Adrenal gland (tissue), 12 donors: ENCODE measurements around the gene VDAC1. TPM values are rescaled to one million over a fixed set of nuclear protein-coding genes. Genes with fewer than 3 reads are reported as not detected.
A peak's percentile ranks its signal among the peaks of the same experiment; 100 is the strongest.

Source experiments
- DNase-seq, 7 donors: peaks; one replicate each; pipeline ENCODE4 v3.0.0-alpha.2; 2019 to 2020
- H3K27ac ChIP-seq, 5 donors: fragments of 200-600 bp; sonication (generic) in 4 of 5; 1 replicate in 3 of 5; 2 replicates in 2 of 5; pipeline versions ENCODE4 v1.5.1 to v1.8.0; 2016 to 2020; ENCODE audit warnings: mild to moderate bottlenecking in 1 of 5
- H3K27me3 ChIP-seq: fragments of 200-600 bp; 2 replicates; pipeline ENCODE4 v1.8.0; 2021
- H3K36me3 ChIP-seq, 2 donors: fragments of 200-600 bp; replicated peaks in 1 of 2; 1 replicate in 1 of 2; 2 replicates in 1 of 2; pipeline versions ENCODE4 v1.5.1 to v1.8.0; 2018 to 2022
- H3K4me1 ChIP-seq, 2 donors: fragments of 200-600 bp; replicated peaks in 1 of 2; 1 replicate in 1 of 2; 2 replicates in 1 of 2; pipeline versions ENCODE4 v1.5.1 to v1.8.0; 2018 to 2021
- H3K4me3 ChIP-seq, 4 donors: fragments of 200-600 bp; sonication (generic) in 3 of 4; one replicate each; pipeline ENCODE4 v1.5.1; 2016 to 2018
- H3K9me3 ChIP-seq, 3 donors: fragments of 200-600 bp; sonication (generic) in 1 of 3; replicated peaks in 1 of 3; 1 replicate in 2 of 3; 2 replicates in 1 of 3; pipeline versions ENCODE4 v1.5.1 to v1.8.0; 2016 to 2021
- CTCF ChIP-seq, 6 experiments: fragments of 450-650 bp in 4 of 6; fragments of 200-600 bp in 2 of 6; sonication (generic) in 1 of 6; IDR thresholded peaks; 1 replicate in 5 of 6; 2 replicates in 1 of 6; pipeline versions ENCODE4 v1.5.1 to v1.8.0; 2016 to 2021; ENCODE audit warnings: antibody characterized with exemption in 6 of 6, mild to moderate bottlenecking in 2 of 6, moderate library complexity in 1 of 6
- POLR2A ChIP-seq, 2 donors: fragments of 450-650 bp; IDR thresholded peaks; one replicate each; pipeline ENCODE4 v1.6.1; 2017; ENCODE audit warnings: antibody characterized with exemption in 2 of 2, mild to moderate bottlenecking in 2 of 2, moderate library complexity in 1 of 2
- WGBS, 4 donors: extraction: QIAGEN DNeasy Blood & Tissue Kit in 2 of 4; methylation state at CpG; one replicate each; pipeline versions ENCODE4 v1.1.5 to v1.1.7; 2013 to 2017; 5-methylcytosine and 5-hydroxymethylcytosine counted together
- intact Hi-C, 2 donors: fragments of 100-400 bp; cut with DNase I; formaldehyde crosslinking; loops; one replicate each; pipeline versions ENCODE4 v1.14.1 to v1.15.0; 2022 to 2023
- polyA plus RNA-seq, 3 donors: library from polyadenylated mRNA; stranded (reverse); fragments of 200-250 nt in 2 of 3; fragments of 350-450 nt in 1 of 3; fragmentation: Illumina TruSeq in 1 of 3; extraction: RNeasy Lipid Tissue Mini Kit (QIAGEN cat#74804) in 1 of 3; gene quantifications; one replicate each; pipeline ENCODE4 v1.2.3, GENCODE V29; 2013 to 2014
- total RNA-seq, 9 donors: library from RNA; depleted of rRNA in 4 of 9; stranded (reverse); fragments of >200 nt in 4 of 9; fragments of 120-200 nt in 1 of 9; fragmentation: NEBNext Ultra II Directional in 1 of 9; extraction: Animal tissue kit (Norgen Biotek cat#: 25700) in 1 of 9; gene quantifications; one replicate each; pipeline versions ENCODE4 v1.1.0 to v1.2.4, GENCODE V29; 2013 to 2023
- donor health status: healthy with polysubstance abuse.
- donor health status: Bipolar disorder and iron deficiency.
- donor health status: DM: yes; HTN: yes; CAD: no.
- donor health status: DM: no; HTN: no; CAD: no.
- donor health status: DM: no; HTN: no; CAD: no.
- donor health status: DM: yes; HTN: yes; CAD: no.

VDAC1 gene
- total and polyA plus RNA-seq, 12 donors = 66.0 to 476 (median 136) TPM

GRCh38 chr5:133947431-133947841, 57.3 kb downstream of the VDAC1 start:
- Histone ChIP-seq H3K27me3 (no peaks in the 10 kb centered on the region), H3K4me3 (no peak overlapping the region), H3K36me3 (no peaks in the 10 kb centered on the region), H3K9me3 (no peaks in the 10 kb centered on the region), H3K27ac (no peak overlapping the region), H3K4me1 (peaks cover 15 to 36% of the 10 kb centered on the region in 2 donors)
- peak in 1 of 7 donors; percentile 56 for DNase-seq
- TF ChIP-seq CTCF (IDR thresholded peaks at IDR 0.05) (no peak), POLR2A (IDR thresholded peaks at IDR 0.05) (no peak)
- intact Hi-C loops = no loop called here
- 80 to 87% (median 84%) methylated on average over 5 of the region's 5 CpGs for WGBS, 4 donors

GRCh38 chr5:133945568-133945967, 59.2 kb downstream of the VDAC1 start:
- peak in 1 of 7 donors; percentile 24 for DNase-seq
- H3K4me3 ChIP-seq = no peak overlapping the region
- no peaks in the 10 kb centered on the region for H3K36me3 ChIP-seq
- H3K9me3 ChIP-seq = no peaks in the 10 kb centered on the region
- H3K27ac ChIP-seq = peak overlapping the region in 3 of 5 donors; percentile 7 to 62 (median 59)
- H3K27me3 ChIP-seq = no peaks in the 10 kb centered on the region
- 84 to 96% (median 88%) methylated on average over 3 of the region's 3 CpGs for WGBS, 4 donors
- intact Hi-C loops = no loop called here
- TF ChIP-seq POLR2A (IDR thresholded peaks at IDR 0.05) (no peak), CTCF (IDR thresholded peaks at IDR 0.05) (no peak)
- peaks cover 15 to 26% of the 10 kb centered on the region in 2 donors for H3K4me1 ChIP-seq

- Histone ChIP-seq H3K9me3 (no peaks in the 10 kb centered on the region), H3K27ac (peak overlapping the region; percentile 7 to 79 (median 58)), H3K4me1 (peaks cover 15 to 24% of the 10 kb centered on the region in 2 donors), H3K27me3 (no peaks in the 10 kb centered on the region), H3K36me3 (no peaks in the 10 kb centered on the region), H3K4me3 (no peak overlapping the region)
- peak; percentile 69 to 89 (median 82) for DNase-seq
- intact Hi-C loops = loop anchor here in 1 of 2 donors (5.0 kb wide), 2 partner anchors 77 to 522 kb away; no protein-coding TSS in a partner anchor
- TF ChIP-seq POLR2A (IDR thresholded peaks at IDR 0.05) (no peak), CTCF (IDR thresholded peaks at IDR 0.05) (peak; percentile 67 to 88 (median 80))
- 38 to 50% (median 39%) methylated on average over 14 to 19 of the region's 19 CpGs for WGBS, 4 donors
Measured at GRCh38 chr5:133944263-133945185, 60.3 kb downstream of the VDAC1 start.

- H3K27ac ChIP-seq = peak overlapping the region in 1 of 5 donors; percentile 23
- peaks cover 15 to 24% of the 10 kb centered on the region in 2 donors for H3K4me1 ChIP-seq
- DNase-seq = peak in 1 of 7 donors; percentile 48
- TF ChIP-seq CTCF (IDR thresholded peaks at IDR 0.05) (no peak), POLR2A (IDR thresholded peaks at IDR 0.05) (no peak)
- no peak overlapping the region for H3K4me3 ChIP-seq
- intact Hi-C loops = loop anchor here in 1 of 2 donors (5.0 kb wide), 2 partner anchors 76 to 521 kb away; no protein-coding TSS in a partner anchor
- no peaks in the 10 kb centered on the region for H3K27me3 ChIP-seq
- WGBS, 4 donors = 65 to 81% (median 74%) methylated on average over 7 of the region's 7 CpGs
- H3K9me3 ChIP-seq = no peaks in the 10 kb centered on the region
- no peaks in the 10 kb centered on the region for H3K36me3 ChIP-seq
Measured at GRCh38 chr5:133943475-133943817, 61.3 kb downstream of the VDAC1 start.
